GM23338 (cell line): ENCODE results near the gene VGLL4. TPM values are rescaled to one million over a fixed set of nuclear protein-coding genes. Genes with fewer than 3 reads are reported as not detected.
A peak's percentile ranks its signal among the peaks of the same experiment; 100 is the strongest.

Experiments used
- ATAC-seq: fragments of 200-7000 bp; cut with Tn5 transposase; 3 replicates; pipeline ENCODE4 v1.9.1; 2020
- DNase-seq: peaks from one replicate; pipeline ENCODE4 v3.0.0-alpha.2; 2015; ENCODE audit warnings: low spot score
- H2AFZ ChIP-seq: fragments of 200-600 bp; sonication (generic); 2 replicates; pipeline ENCODE4 v1.8.0; 2016; ENCODE audit warnings: antibody characterized with exemption, mild to moderate bottlenecking, moderate library complexity
- H3F3A ChIP-seq: fragments of 200-600 bp; sonication (generic); replicated peaks from 2 replicates; pipeline ENCODE4 v1.8.0; 2017; ENCODE audit warnings: antibody characterized with exemption, mixed run types, low read depth
- H3K27ac ChIP-seq: fragments of 200-600 bp; sonication (generic); 2 replicates; pipeline ENCODE4 v1.6.1; 2016; ENCODE audit warnings: low read depth
- H3K27me3 ChIP-seq: fragments of 200-600 bp; sonication (generic); 2 replicates; pipeline ENCODE4 v1.8.0; 2016; ENCODE audit warnings: mild to moderate bottlenecking, mixed run types, moderate library complexity; ENCODE audit not compliant: insufficient read depth
- H3K36me3 ChIP-seq: fragments of 200-600 bp; sonication (generic); 2 replicates; pipeline ENCODE4 v1.8.0; 2016; ENCODE audit warnings: mild to moderate bottlenecking; ENCODE audit not compliant: insufficient read depth
- H3K4me1 ChIP-seq: fragments of 200-600 bp; sonication (generic); 2 replicates; pipeline ENCODE4 v1.8.0; 2016; ENCODE audit warnings: mild to moderate bottlenecking, moderate library complexity; ENCODE audit not compliant: insufficient read depth
- H3K4me2 ChIP-seq: fragments of 200-600 bp; sonication (generic); 2 replicates; pipeline ENCODE4 v1.7.1; 2017; ENCODE audit warnings: mixed run types
- H3K4me3 ChIP-seq: fragments of 200-600 bp; sonication (generic); 2 replicates; pipeline ENCODE4 v1.6.1; 2016; ENCODE audit warnings: mixed run types
- H3K79me2 ChIP-seq: fragments of 200-600 bp; sonication (generic); replicated peaks from 2 replicates; pipeline ENCODE4 v1.8.0; 2017; ENCODE audit warnings: mild to moderate bottlenecking; ENCODE audit not compliant: insufficient read depth
- H3K9me2 ChIP-seq: fragments of 200-600 bp; sonication (generic); 2 replicates; pipeline ENCODE4 v1.8.0; 2017; ENCODE audit not compliant: insufficient read depth
- H4K20me1 ChIP-seq: fragments of 200-600 bp; sonication (generic); replicated peaks from 2 replicates; pipeline ENCODE4 v1.8.0; 2017; ENCODE audit warnings: mild to moderate bottlenecking; ENCODE audit not compliant: insufficient read depth
- H3K27ac Mint-ChIP-seq: 2 replicates; pipeline ENCODE4 v1.8.0; 2020; ENCODE audit warnings: inconsistent platforms, mild to moderate bottlenecking, moderate library complexity, mixed read lengths
- H3K27me3 Mint-ChIP-seq: 3 replicates; pipeline ENCODE4 v1.8.0; 2022; ENCODE audit warnings: low read depth, mild to moderate bottlenecking, moderate library complexity, mixed read lengths, inconsistent platforms; ENCODE audit not compliant: insufficient read depth, poor library complexity
- H3K36me3 Mint-ChIP-seq: 3 replicates; pipeline ENCODE4 v1.8.0; 2021; ENCODE audit warnings: low read depth, mild to moderate bottlenecking, inconsistent platforms, moderate library complexity, mixed read lengths
- H3K4me1 Mint-ChIP-seq: 3 replicates; pipeline ENCODE4 v1.8.0; 2020; ENCODE audit warnings: mild to moderate bottlenecking, inconsistent platforms, mixed read lengths
- H3K4me3 Mint-ChIP-seq: 3 replicates; pipeline ENCODE4 v1.8.0; 2021; ENCODE audit warnings: moderate library complexity, mild to moderate bottlenecking, inconsistent platforms, mixed read lengths
- H3K9me3 Mint-ChIP-seq: 3 replicates; pipeline ENCODE4 v1.8.0; 2020; ENCODE audit warnings: moderate library complexity, mild to moderate bottlenecking, inconsistent platforms, mixed read lengths
- EZH2 ChIP-seq: fragments of 200-600 bp; sonication (generic); IDR thresholded peaks from one replicate; pipeline ENCODE4 v1.8.0; 2017; ENCODE audit warnings: antibody characterized with exemption, mild to moderate bottlenecking, low read depth; ENCODE audit not compliant: unreplicated experiment
- EZH2phosphoT487 ChIP-seq: fragments of 200-600 bp; sonication (generic); IDR thresholded peaks from one replicate; pipeline ENCODE4 v1.8.1; 2018; ENCODE audit warnings: antibody characterized with exemption; ENCODE audit not compliant: unreplicated experiment
- JUNB ChIP-seq: IDR thresholded peaks from one replicate; pipeline ENCODE4 v1.6.1; 2016; ENCODE audit warnings: antibody characterized with exemption; ENCODE audit not compliant: unreplicated experiment
- NANOG ChIP-seq: IDR thresholded peaks from 2 replicates; pipeline ENCODE4 v1.6.1; 2016; ENCODE audit warnings: antibody characterized with exemption, borderline replicate concordance
- STAT1 ChIP-seq: IDR thresholded peaks from one replicate; pipeline ENCODE4 v1.6.1; 2016; ENCODE audit warnings: antibody characterized with exemption; ENCODE audit not compliant: unreplicated experiment
- ZNF331 ChIP-seq: fragments of 250-450 bp; sonication (Bioruptor Pico); IDR thresholded peaks from 2 replicates; pipeline ENCODE4 v1.5.0; 2020; ENCODE audit warnings: low read depth, mild to moderate bottlenecking, moderate library complexity
- polyA plus RNA-seq: library from polyadenylated mRNA; unstranded; fragments of >200 nt; fragmentation: Nextera tagmentation; extraction: Ambion mirVana; gene quantifications from 2 replicates; pipeline ENCODE4 v1.2.1, GENCODE V29; 2016
- total RNA-seq: library from RNA; depleted of rRNA; stranded (reverse); fragments of >200 nt; shearing (Covaris generic); gene quantifications from 2 replicates; pipeline ENCODE4 v1.2.3, GENCODE V29; 2014
- TF ChIP-seq, protein P1 (sequence below), 2 experiments: fragments of 200-600 bp in 1 of 2; sonication (generic) in 1 of 2; conservative IDR thresholded peaks; 2 replicates each; pipeline versions ENCODE4 v1.5.1 to v1.6.1; 2016 to 2017; ENCODE audit warnings: antibody characterized with exemption in 2 of 2, low read depth in 2 of 2, mild to moderate bottlenecking in 2 of 2, moderate library complexity in 1 of 2
- TF ChIP-seq, protein P2 (sequence below): IDR thresholded peaks from 2 replicates; pipeline ENCODE4 v1.6.1; 2016; ENCODE audit warnings: antibody characterized with exemption
- TF ChIP-seq, protein P3 (sequence below): IDR thresholded peaks from one replicate; pipeline ENCODE4 v1.6.1; 2018; ENCODE audit warnings: antibody characterized with exemption; ENCODE audit not compliant: unreplicated experiment
- TF ChIP-seq, protein P4 (sequence below): fragments of 250-450 bp; sonication (Bioruptor Pico); IDR thresholded peaks from 2 replicates; pipeline ENCODE4 v1.5.0; 2020; ENCODE audit warnings: mild to moderate bottlenecking, moderate library complexity

VGLL4 gene
- total and polyA plus RNA-seq, 2 experiments from 2014 or later, result 20.8 to 45.9 TPM

DNA sequence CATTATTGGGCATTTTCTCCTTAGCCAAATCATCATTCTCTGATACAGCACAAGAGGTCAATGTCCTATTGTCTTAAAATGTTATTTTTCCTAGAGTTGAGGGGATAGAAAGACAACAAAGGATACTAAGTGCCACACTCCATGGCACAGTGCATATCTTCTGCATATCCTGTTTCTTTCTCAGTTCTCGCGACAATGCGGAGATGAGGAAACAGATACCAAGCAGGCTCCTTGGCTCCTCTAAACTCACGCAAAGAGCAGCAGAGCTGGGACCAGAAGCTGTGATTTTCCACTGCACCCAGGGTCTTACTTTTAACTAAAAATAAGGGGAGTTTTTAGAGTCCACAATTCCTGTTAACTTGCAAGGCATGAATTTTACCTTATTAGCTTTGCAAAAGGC lies 10.5 kb upstream of the VGLL4 start:
- no peak overlapping the region for H3K4me3 ChIP-seq
- H3K4me3 Mint-ChIP-seq, result no peak overlapping the region
- DNase-seq (peak; percentile 36), ATAC-seq (no peak)
- H3K4me2 ChIP-seq, result peak overlapping the region; percentile 44
- H4K20me1 ChIP-seq, result no peaks in the 10 kb centered on the region
- H3F3A ChIP-seq, result no peaks in the 10 kb centered on the region
- H3K27ac ChIP-seq, result no peak overlapping the region
- no peaks in the 10 kb centered on the region for H3K9me3 Mint-ChIP-seq
- no peaks in the 10 kb centered on the region for H3K9me2 ChIP-seq
- H3K36me3 Mint-ChIP-seq, result no peaks in the 10 kb centered on the region
- H3K27me3 Mint-ChIP-seq, result no peaks in the 10 kb centered on the region
- H3K4me1 Mint-ChIP-seq, result peaks cover 37% of the 10 kb centered on the region
- no peaks in the 10 kb centered on the region for H3K27me3 ChIP-seq
- H2AFZ ChIP-seq, result no peak overlapping the region
- H3K27ac Mint-ChIP-seq, result peak overlapping the region; percentile 34; the same call in 1 of the 2 replicates
- no peak for TF ChIP-seq EZH2
- no peak for TF ChIP-seq EZH2phosphoT487
- no peak for TF ChIP-seq JUNB
- TF ChIP-seq, protein P1, sequence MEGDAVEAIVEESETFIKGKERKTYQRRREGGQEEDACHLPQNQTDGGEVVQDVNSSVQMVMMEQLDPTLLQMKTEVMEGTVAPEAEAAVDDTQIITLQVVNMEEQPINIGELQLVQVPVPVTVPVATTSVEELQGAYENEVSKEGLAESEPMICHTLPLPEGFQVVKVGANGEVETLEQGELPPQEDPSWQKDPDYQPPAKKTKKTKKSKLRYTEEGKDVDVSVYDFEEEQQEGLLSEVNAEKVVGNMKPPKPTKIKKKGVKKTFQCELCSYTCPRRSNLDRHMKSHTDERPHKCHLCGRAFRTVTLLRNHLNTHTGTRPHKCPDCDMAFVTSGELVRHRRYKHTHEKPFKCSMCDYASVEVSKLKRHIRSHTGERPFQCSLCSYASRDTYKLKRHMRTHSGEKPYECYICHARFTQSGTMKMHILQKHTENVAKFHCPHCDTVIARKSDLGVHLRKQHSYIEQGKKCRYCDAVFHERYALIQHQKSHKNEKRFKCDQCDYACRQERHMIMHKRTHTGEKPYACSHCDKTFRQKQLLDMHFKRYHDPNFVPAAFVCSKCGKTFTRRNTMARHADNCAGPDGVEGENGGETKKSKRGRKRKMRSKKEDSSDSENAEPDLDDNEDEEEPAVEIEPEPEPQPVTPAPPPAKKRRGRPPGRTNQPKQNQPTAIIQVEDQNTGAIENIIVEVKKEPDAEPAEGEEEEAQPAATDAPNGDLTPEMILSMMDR (conservative IDR thresholded peaks at IDR 0.05; ENCODE audit: low read depth in 2 of 2), result no peak
- TF ChIP-seq, protein P2, sequence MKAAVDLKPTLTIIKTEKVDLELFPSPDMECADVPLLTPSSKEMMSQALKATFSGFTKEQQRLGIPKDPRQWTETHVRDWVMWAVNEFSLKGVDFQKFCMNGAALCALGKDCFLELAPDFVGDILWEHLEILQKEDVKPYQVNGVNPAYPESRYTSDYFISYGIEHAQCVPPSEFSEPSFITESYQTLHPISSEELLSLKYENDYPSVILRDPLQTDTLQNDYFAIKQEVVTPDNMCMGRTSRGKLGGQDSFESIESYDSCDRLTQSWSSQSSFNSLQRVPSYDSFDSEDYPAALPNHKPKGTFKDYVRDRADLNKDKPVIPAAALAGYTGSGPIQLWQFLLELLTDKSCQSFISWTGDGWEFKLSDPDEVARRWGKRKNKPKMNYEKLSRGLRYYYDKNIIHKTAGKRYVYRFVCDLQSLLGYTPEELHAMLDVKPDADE, result no peak
- TF ChIP-seq, protein P3, sequence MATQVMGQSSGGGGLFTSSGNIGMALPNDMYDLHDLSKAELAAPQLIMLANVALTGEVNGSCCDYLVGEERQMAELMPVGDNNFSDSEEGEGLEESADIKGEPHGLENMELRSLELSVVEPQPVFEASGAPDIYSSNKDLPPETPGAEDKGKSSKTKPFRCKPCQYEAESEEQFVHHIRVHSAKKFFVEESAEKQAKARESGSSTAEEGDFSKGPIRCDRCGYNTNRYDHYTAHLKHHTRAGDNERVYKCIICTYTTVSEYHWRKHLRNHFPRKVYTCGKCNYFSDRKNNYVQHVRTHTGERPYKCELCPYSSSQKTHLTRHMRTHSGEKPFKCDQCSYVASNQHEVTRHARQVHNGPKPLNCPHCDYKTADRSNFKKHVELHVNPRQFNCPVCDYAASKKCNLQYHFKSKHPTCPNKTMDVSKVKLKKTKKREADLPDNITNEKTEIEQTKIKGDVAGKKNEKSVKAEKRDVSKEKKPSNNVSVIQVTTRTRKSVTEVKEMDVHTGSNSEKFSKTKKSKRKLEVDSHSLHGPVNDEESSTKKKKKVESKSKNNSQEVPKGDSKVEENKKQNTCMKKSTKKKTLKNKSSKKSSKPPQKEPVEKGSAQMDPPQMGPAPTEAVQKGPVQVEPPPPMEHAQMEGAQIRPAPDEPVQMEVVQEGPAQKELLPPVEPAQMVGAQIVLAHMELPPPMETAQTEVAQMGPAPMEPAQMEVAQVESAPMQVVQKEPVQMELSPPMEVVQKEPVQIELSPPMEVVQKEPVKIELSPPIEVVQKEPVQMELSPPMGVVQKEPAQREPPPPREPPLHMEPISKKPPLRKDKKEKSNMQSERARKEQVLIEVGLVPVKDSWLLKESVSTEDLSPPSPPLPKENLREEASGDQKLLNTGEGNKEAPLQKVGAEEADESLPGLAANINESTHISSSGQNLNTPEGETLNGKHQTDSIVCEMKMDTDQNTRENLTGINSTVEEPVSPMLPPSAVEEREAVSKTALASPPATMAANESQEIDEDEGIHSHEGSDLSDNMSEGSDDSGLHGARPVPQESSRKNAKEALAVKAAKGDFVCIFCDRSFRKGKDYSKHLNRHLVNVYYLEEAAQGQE, result no peak
- TF ChIP-seq, protein P4, sequence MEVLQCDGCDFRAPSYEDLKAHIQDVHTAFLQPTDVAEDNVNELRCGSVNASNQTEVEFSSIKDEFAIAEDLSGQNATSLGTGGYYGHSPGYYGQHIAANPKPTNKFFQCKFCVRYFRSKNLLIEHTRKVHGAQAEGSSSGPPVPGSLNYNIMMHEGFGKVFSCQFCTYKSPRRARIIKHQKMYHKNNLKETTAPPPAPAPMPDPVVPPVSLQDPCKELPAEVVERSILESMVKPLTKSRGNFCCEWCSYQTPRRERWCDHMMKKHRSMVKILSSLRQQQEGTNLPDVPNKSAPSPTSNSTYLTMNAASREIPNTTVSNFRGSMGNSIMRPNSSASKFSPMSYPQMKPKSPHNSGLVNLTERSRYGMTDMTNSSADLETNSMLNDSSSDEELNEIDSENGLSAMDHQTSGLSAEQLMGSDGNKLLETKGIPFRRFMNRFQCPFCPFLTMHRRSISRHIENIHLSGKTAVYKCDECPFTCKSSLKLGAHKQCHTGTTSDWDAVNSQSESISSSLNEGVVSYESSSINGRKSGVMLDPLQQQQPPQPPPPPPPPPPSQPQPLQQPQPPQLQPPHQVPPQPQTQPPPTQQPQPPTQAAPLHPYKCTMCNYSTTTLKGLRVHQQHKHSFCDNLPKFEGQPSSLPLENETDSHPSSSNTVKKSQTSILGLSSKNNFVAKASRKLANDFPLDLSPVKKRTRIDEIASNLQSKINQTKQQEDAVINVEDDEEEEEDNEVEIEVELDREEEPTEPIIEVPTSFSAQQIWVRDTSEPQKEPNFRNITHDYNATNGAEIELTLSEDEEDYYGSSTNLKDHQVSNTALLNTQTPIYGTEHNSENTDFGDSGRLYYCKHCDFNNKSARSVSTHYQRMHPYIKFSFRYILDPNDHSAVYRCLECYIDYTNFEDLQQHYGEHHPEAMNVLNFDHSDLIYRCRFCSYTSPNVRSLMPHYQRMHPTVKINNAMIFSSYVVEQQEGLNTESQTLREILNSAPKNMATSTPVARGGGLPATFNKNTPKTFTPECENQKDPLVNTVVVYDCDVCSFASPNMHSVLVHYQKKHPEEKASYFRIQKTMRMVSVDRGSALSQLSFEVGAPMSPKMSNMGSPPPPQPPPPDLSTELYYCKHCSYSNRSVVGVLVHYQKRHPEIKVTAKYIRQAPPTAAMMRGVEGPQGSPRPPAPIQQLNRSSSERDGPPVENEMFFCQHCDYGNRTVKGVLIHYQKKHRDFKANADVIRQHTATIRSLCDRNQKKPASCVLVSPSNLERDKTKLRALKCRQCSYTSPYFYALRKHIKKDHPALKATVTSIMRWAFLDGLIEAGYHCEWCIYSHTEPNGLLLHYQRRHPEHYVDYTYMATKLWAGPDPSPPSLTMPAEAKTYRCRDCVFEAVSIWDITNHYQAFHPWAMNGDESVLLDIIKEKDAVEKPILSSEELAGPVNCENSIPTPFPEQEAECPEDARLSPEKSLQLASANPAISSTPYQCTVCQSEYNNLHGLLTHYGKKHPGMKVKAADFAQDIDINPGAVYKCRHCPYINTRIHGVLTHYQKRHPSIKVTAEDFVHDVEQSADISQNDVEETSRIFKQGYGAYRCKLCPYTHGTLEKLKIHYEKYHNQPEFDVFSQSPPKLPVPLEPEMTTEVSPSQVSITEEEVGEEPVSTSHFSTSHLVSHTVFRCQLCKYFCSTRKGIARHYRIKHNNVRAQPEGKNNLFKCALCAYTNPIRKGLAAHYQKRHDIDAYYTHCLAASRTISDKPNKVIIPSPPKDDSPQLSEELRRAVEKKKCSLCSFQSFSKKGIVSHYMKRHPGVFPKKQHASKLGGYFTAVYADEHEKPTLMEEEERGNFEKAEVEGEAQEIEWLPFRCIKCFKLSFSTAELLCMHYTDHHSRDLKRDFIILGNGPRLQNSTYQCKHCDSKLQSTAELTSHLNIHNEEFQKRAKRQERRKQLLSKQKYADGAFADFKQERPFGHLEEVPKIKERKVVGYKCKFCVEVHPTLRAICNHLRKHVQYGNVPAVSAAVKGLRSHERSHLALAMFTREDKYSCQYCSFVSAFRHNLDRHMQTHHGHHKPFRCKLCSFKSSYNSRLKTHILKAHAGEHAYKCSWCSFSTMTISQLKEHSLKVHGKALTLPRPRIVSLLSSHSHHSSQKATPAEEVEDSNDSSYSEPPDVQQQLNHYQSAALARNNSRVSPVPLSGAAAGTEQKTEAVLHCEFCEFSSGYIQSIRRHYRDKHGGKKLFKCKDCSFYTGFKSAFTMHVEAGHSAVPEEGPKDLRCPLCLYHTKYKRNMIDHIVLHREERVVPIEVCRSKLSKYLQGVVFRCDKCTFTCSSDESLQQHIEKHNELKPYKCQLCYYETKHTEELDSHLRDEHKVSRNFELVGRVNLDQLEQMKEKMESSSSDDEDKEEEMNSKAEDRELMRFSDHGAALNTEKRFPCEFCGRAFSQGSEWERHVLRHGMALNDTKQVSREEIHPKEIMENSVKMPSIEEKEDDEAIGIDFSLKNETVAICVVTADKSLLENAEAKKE (CRISPR knock-in tag), result no peak
- no peak for TF ChIP-seq STAT1
- no peak for TF ChIP-seq NANOG
- TF ChIP-seq ZNF331 (CRISPR knock-in tag), result no peak
- H3K36me3 ChIP-seq, result no peaks in the 10 kb centered on the region
- peaks cover 2% of the 10 kb centered on the region for H3K79me2 ChIP-seq
- H3K4me1 ChIP-seq, result peaks cover 42% of the 10 kb centered on the region
